Ishikawa (cell line): ENCODE data around the gene NCF2.

Experiments
- CEBPB ChIP-seq: IDR thresholded peaks from 2 replicates; pipeline ENCODE4 v1.6.1; 2012
- CREB1 ChIP-seq: IDR thresholded peaks from 2 replicates; pipeline ENCODE4 v1.6.1; 2012; ENCODE audit warnings: low read depth
- EGR1 ChIP-seq: IDR thresholded peaks from 2 replicates; pipeline ENCODE4 v1.6.1; 2012
- EP300 ChIP-seq: IDR thresholded peaks from 2 replicates; pipeline ENCODE4 v1.6.1; 2012; ENCODE audit warnings: borderline replicate concordance
- FOXM1 ChIP-seq: IDR thresholded peaks from 2 replicates; pipeline ENCODE4 v1.6.1; 2012; ENCODE audit warnings: low read depth, borderline replicate concordance
- RAD21 ChIP-seq: IDR thresholded peaks from 2 replicates; pipeline ENCODE4 v1.6.1; 2012; ENCODE audit warnings: low read depth
- TAF1 ChIP-seq: IDR thresholded peaks from 2 replicates; pipeline ENCODE4 v1.6.1; 2012; ENCODE audit warnings: low read depth, mild to moderate bottlenecking
- TEAD4 ChIP-seq: IDR thresholded peaks from 2 replicates; pipeline ENCODE4 v1.6.1; 2012
- YY1 ChIP-seq: IDR thresholded peaks from 2 replicates; pipeline ENCODE4 v1.6.1; 2012; ENCODE audit warnings: low read depth
- ZBTB7A ChIP-seq: IDR thresholded peaks from 2 replicates; pipeline ENCODE4 v1.6.1; 2012; ENCODE audit warnings: low read depth
- TF ChIP-seq, protein P1 (sequence below): IDR thresholded peaks from 2 replicates; pipeline ENCODE4 v1.6.1; 2012; ENCODE audit warnings: low read depth, mild to moderate bottlenecking
- TF ChIP-seq, protein P2 (sequence below): IDR thresholded peaks from 2 replicates; pipeline ENCODE4 v1.6.1; 2012
- TF ChIP-seq, protein P3 (sequence below): IDR thresholded peaks from 2 replicates; pipeline ENCODE4 v1.6.1; 2012

DNA sequence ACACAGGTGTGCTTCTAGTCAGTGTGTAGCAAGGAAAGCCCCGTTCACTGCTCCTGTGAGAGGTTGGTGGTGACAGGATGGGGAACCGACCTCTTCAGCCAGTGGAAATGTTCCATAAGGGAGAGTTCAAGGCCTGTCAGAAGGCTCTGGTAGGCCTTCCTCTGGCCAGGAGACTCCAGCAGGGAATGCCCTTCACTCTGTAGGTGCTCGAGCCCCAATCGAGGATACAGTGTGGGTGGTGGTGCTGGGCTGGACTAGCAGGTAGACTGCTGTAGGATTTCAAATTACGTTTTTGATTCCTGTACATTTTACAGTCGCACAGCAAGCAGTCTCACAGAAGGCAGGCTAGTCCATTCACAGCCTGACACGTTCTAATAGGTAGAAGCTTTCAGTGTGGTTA is 37.8 kb downstream of the NCF2 start:
- TF ChIP-seq RAD21 (no peak), EP300 (no peak), FOXM1 (no peak), EGR1 (no peak), CREB1 (no peak), CEBPB (no peak), TAF1 (no peak), YY1 (no peak), TEAD4 (no peak), ZBTB7A (no peak)
- TF ChIP-seq, protein P1, sequence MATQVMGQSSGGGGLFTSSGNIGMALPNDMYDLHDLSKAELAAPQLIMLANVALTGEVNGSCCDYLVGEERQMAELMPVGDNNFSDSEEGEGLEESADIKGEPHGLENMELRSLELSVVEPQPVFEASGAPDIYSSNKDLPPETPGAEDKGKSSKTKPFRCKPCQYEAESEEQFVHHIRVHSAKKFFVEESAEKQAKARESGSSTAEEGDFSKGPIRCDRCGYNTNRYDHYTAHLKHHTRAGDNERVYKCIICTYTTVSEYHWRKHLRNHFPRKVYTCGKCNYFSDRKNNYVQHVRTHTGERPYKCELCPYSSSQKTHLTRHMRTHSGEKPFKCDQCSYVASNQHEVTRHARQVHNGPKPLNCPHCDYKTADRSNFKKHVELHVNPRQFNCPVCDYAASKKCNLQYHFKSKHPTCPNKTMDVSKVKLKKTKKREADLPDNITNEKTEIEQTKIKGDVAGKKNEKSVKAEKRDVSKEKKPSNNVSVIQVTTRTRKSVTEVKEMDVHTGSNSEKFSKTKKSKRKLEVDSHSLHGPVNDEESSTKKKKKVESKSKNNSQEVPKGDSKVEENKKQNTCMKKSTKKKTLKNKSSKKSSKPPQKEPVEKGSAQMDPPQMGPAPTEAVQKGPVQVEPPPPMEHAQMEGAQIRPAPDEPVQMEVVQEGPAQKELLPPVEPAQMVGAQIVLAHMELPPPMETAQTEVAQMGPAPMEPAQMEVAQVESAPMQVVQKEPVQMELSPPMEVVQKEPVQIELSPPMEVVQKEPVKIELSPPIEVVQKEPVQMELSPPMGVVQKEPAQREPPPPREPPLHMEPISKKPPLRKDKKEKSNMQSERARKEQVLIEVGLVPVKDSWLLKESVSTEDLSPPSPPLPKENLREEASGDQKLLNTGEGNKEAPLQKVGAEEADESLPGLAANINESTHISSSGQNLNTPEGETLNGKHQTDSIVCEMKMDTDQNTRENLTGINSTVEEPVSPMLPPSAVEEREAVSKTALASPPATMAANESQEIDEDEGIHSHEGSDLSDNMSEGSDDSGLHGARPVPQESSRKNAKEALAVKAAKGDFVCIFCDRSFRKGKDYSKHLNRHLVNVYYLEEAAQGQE: no peak
- TF ChIP-seq, protein P2, sequence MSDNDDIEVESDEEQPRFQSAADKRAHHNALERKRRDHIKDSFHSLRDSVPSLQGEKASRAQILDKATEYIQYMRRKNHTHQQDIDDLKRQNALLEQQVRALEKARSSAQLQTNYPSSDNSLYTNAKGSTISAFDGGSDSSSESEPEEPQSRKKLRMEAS: no peak
- TF ChIP-seq, protein P3, sequence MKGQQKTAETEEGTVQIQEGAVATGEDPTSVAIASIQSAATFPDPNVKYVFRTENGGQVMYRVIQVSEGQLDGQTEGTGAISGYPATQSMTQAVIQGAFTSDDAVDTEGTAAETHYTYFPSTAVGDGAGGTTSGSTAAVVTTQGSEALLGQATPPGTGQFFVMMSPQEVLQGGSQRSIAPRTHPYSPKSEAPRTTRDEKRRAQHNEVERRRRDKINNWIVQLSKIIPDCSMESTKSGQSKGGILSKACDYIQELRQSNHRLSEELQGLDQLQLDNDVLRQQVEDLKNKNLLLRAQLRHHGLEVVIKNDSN: no peak
